Measurements from ENCODE around the gene PATE2.

PATE2 gene

GRCh38 chr11:125778728-125779127 is at the start of gene PATE2:
Gene PATE2 (minus strand): TSS chr11:125778828. CDS start chr11:125778773, 55 bp downstream.
- no peak for FAIRE-seq

- no peak for FAIRE-seq
Measured at GRCh38 chr11:125807909-125808308, 29.3 kb upstream of the PATE2 start.

GRCh38 chr11:125802387-125802786 is 23.8 kb upstream of the PATE2 start:
- FAIRE-seq, result no peak

- FAIRE-seq, result no peak
Measured at GRCh38 chr11:125799808-125800207, 21.2 kb upstream of the PATE2 start.

- no peak for FAIRE-seq
Measured at GRCh38 chr11:125797641-125798040, 19.0 kb upstream of the PATE2 start.

GRCh38 chr11:125790825-125791224 is 12.2 kb upstream of the PATE2 start:
- FAIRE-seq, result no peak

GRCh38 chr11:125787827-125788226 is 9.2 kb upstream of the PATE2 start, which contains the start of gene PATE3:
Gene PATE3 (plus strand): TSS chr11:125788127. CDS start chr11:125788152, 25 bp downstream.
- FAIRE-seq, result no peak

- FAIRE-seq, result no peak
Measured at GRCh38 chr11:125784678-125785077, 6.0 kb upstream of the PATE2 start.

- FAIRE-seq, result no peak
Measured at GRCh38 chr11:125777309-125777708, 1.3 kb downstream of the PATE2 start.

- no peak for FAIRE-seq
Measured at GRCh38 chr11:125773516-125773915, 5.1 kb downstream of the PATE2 start.

- no peak for FAIRE-seq
Measured at GRCh38 chr11:125772834-125773505, 5.7 kb downstream of the PATE2 start.

- FAIRE-seq, result no peak
Measured at GRCh38 chr11:125770583-125770982, 8.0 kb downstream of the PATE2 start.

GRCh38 chr11:125768336-125769046 is 10.1 kb downstream of the PATE2 start:
- FAIRE-seq, result no peak

GRCh38 chr11:125766251-125766650 is 12.4 kb downstream of the PATE2 start:
- no peak for FAIRE-seq

GRCh38 chr11:125763483-125763882 is 15.1 kb downstream of the PATE2 start:
- FAIRE-seq, result no peak

GRCh38 chr11:125762445-125762844 is 16.2 kb downstream of the PATE2 start:
- FAIRE-seq, result no peak

- FAIRE-seq, result no peak
Measured at GRCh38 chr11:125756050-125756449, 22.6 kb downstream of the PATE2 start.

GRCh38 chr11:125750629-125751028 is 28.0 kb downstream of the PATE2 start:
- no peak for FAIRE-seq

GRCh38 chr11:125745979-125746378 is 32.6 kb downstream of the PATE2 start, which contains the start of gene PATE1:
Gene PATE1 (plus strand): TSS chr11:125746279. CDS start chr11:125746305, 26 bp downstream.
- no peak for FAIRE-seq

- FAIRE-seq, result no peak
Measured at GRCh38 chr11:125743681-125744080, 34.9 kb downstream of the PATE2 start.

GRCh38 chr11:125740617-125741016 is 38.0 kb downstream of the PATE2 start:
- FAIRE-seq, result no peak

GRCh38 chr11:125728969-125729368 is 49.7 kb downstream of the PATE2 start:
- no peak for FAIRE-seq
